Smooth muscle cell of the brain vasculature (primary cell): ENCODE data around the gene CFAP65.

Experiments
- DNase-seq: peaks from one replicate; pipeline ENCODE4 v3.0.0-alpha.2; 2012; ENCODE audit warnings: low read depth, low spot score

Gene CFAP65

DNA sequence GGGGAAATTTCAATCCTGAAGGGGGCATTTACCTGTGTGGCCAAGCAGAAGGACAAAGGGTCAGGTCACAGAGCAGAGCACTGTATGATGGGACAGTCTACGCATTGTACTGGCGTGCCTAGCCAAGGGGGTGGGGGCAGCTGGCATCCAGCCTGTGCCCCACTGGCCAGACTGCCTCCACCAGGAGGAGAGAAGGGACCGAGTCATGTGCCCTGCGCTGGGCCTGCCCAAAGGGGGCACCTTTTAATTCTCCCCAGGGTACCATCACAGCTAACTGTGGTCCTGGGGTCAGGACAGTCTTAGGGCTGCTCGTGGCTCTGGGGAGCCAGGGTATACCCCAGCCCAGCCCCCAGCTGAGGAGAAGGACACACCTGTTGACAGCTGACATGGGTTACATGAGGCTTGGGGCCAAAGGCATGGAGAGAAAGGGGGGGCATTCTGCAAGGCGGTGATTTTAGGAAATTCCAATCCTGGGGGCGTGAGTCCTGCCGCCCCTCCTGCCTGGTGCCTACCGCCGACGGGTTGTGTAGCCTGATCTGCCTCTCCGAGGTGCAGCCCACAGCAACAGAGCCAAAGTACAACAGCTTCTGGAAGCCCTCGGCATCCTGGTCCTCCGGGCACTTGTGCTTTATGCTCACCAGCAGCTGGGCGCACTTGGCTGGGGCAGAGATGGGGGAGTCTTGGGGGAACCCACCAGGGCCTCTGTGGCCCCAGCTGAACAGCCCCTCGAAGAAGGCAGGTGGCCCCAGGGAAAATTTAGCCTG is 11.0 kb downstream of the CFAP65 start:
- DNase-seq: no peak

DNA sequence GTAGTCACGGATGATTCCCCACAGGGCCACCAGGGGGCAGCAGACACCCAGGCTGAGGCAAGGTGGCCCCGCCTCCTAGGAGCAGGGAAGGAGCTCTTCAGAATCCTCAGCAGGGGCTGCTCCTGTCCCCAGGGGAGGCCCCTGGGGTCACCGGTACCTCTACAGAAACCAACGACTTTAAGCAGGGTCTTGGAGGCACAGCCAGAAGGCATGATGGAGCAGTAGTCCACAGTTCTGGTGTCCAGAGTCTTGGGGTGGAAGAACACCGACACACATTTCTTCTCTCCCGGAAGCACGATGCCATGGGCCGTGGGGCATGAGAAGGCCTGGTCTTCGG is 11.5 kb downstream of the CFAP65 start:
- peak; percentile 36 for DNase-seq

DNA sequence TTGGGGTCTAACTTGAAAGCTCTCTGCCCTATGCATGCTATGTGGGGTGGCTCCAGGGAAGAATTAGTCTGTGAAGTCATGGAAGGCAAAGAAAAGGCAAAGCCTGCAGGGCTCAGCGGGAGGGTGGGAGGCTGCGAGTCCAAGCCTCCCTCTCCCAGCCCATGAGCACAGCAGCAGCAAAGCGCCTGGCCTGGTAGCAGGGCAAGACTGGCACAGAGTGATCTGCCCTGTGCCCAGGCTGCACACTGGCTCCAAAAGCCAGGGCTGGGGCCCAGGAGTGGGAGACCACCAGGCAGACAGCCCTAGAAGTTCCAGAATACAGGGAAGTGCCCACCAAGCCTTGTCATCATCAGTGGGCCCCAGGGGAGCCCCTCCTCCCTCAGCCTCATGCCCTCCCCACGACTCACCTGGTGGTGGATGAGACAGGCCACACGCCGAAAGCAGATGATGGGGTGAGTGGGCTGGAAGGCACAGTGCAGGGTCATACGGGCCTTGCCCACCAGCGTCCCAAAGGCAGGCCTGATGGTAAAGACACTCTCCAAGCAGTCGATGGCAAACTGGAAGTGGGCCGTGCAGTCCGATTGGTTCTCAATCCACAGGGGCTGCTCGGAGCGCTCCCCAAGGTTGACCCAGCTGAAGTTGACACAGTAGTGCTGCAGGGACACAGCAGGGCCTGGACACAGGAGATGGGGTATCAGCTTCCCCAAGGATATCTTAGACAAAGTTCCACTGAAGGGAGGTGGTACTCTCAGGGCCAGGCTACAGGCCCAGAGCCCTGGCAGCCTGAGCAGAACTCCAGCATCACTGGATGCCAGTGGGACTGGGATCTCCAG is 12.1 kb downstream of the CFAP65 start:
- DNase-seq: no peak

DNA sequence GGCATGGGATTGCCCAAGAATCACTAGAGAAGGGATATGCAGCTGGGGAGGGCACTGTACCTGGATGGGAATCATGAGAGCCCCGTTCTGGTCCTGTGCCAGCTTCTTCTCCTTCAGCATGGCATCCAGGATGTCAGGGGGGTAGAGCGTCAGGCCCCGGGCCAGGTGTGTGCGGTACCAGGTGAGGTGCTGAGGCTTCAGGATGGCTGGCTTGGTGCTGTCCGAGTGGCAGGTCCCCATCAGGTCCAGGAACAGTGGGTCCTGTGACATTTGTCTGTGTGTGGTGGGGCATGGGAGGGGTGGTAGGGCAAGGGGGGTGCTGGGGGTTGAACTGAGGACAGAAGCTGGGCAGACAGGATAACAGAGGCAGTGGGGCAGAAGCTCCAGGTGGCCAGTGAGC is 13.2 kb downstream of the CFAP65 start:
- no peak for DNase-seq

DNA sequence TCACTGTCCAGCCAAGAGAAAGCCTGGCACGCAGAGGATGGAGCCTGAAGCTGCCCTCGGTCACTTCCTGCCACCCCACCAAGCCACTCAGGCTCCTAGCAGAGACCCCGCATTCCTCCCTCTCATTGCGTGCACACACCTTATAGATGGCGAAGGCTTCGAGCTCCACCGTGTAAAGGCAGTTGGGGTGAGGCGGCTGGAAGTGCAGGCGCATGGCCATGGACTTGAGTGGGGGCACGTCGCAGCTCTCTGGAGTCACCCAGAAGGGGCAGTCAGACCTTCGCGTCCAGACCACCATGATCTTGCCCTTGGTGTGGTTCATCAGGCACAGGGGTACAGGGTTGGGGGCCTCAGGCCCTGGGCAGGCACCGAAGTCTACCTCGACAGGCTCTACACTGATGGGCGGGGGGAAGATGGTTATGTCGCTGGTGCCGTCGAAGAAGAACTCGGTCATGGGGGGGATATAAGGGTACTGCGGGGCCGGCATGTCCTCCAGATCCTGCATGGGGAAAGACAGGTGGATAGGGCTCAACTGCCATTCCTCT is 13.7 kb downstream of the CFAP65 start:
- DNase-seq: no peak

DNA sequence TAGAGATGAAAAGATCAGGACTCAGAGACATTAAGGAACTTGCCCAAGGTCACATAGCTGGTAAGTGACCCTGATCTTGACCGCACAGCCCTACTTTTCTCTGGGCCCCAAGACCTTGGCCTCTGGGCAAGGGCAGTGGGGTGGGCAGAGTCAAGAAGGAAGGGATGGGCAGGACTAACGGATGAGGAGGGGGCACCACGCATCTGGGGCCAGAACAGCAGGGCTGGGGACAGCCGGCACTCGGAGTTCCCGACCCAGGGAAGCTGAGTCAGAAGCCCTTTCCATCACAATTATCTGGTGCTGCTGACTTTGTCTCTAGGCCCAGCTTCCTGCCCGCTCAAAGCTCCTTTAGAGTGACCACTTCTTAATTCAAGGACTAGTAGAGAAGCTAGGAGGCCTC is 14.4 kb downstream of the CFAP65 start:
- DNase-seq: no peak

DNA sequence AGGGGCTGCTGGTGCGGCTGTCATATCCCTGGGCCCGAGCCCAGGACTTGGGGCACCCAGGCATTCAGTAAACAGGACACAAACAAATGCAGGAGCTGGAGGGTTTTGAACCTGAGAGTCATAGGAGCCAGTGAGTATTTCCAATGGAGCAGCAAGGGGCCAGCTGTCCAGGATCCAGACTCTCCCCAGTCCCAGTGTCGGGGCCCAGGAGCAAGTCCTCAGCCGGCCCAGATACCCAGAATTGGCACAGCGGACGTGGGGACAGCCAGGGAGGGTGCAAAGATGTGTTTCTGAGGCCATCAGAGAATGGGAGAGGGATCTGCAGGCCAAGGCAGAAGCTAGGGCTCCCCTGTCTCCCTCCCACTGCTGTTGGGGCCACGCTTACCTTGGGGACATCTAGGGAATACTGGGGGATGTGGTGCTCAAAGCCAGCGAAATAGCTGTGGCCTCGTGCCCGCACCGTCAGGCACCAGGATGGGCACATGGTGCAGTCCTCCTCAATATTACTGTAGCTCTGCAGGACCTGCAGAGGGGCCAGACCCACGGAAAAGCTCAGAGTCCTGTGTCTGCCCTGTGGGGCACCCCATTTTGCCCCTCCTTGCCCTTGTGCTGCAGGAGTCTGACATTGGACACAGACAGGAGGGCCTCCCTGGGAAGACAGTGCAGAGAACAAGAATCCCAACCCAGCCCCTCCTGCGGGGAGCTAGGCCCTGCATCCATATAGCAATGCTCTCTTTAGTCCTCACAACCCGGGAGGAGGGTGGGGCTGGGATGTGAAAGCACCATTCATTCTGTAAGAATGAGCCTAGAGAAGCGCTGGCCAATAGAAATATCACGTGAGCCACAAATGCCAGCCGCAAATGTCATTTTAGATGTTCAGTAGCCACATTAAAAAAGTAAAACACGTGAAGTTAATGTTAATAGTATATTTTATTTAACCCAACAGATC is 15.4 kb downstream of the CFAP65 start:
- DNase-seq: no peak

DNA sequence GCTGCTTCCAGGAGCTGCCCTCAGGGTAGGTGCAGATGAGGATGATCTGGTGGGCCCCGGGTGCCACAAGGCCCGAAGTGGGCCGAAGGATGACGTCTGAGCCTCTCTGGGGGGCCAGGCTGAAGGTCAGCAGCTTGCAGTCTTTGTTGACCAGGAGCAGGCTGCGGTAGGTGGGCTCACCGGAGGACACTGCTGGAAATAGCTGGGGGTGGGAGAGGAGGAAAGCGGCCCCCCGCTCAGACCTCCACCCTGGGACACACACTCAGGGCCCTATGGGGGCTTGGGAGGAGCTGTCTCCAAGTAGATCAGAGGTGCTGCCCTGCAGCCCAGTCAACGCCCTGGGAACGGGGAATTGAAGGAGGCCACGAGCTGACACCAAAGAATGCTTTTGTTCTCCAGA is 17.3 kb downstream of the CFAP65 start:
- no peak for DNase-seq

DNA sequence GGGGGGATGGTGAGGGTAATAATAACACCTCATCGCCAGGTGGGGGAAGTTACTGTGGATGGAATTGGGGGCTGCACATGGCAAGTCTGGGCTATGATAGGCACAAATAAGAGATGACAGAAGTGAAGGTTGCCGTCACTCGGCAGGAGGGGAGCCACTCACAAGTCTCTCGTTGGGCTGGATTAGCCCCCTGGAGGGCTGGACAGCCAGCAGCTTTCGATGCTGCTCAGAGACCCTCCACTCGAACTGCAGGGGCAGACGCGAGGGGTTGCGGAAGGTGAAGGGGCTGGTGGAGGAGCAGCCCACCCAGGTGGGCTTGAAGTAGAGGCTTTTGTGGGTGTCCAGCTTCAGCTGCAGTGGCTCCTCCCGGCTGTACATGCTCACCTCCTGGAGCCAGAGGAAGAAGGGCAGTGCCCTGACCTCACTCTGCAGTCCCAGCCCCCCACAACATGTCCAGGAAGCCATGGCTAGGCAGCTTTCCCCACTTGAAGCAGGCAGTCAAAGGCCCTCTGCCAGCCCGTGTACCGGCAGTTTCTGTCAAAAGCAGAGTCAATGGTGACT is 18.2 kb downstream of the CFAP65 start:
- no peak for DNase-seq

DNA sequence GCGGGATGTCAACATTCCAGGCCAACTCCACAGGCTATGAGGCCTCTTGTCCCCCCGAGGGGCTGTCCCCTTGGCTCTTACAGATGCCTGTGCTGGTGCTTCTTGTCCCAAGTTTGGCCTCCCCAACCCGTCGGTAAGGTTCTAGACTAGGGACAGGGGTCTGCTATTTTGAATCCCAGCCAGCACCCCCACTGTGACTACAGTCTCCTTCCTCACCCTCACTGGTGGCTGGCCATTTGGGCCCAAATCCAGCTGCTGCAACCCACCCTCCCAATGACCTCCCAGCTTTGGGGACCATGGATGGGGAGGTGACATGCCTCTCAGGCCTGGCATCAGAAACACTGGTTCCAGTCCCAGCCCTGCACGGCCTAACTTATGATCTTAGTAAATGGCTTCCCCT is 18.7 kb downstream of the CFAP65 start:
- no peak for DNase-seq

DNA sequence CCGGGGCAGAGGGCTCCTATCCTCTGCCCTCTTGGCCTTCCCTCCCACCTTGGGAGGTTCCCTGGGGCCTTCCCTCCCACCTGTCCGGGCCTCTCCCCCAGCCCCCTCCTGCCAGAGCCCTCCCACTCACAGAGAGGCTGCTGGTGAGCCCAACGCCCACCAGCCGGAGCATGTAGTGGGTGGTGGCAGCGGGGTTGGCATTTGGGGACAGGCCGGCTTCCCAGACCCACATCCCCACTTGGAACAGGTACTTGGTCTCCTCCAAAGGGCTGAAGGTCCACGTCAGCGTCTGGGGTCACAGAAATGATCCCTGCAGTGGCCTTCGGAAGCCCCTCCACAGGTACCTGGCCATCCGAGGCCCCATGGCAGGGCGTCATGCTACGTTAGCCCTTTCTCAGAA is 19.3 kb downstream of the CFAP65 start:
- no peak for DNase-seq

DNA sequence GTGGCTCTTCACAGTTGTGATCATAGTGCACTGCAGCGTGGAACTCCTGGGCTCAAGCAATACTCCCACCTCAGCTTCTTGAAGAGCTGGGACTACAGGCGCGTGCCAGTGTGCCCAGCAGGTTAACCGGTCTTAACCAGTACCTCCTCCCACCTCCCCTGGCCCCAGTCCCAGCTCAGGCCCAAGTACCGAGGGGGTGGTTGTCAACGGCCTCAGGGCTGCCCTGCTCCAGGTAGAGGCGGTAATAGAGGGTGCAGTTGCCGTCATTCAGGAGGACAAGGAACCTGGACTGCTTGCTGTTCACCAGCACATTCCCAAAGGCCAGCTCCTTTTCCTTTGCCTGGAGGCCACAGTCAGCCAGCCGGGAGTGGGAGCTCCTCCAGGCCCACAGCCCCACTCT is 19.7 kb downstream of the CFAP65 start:
- no peak for DNase-seq

DNA sequence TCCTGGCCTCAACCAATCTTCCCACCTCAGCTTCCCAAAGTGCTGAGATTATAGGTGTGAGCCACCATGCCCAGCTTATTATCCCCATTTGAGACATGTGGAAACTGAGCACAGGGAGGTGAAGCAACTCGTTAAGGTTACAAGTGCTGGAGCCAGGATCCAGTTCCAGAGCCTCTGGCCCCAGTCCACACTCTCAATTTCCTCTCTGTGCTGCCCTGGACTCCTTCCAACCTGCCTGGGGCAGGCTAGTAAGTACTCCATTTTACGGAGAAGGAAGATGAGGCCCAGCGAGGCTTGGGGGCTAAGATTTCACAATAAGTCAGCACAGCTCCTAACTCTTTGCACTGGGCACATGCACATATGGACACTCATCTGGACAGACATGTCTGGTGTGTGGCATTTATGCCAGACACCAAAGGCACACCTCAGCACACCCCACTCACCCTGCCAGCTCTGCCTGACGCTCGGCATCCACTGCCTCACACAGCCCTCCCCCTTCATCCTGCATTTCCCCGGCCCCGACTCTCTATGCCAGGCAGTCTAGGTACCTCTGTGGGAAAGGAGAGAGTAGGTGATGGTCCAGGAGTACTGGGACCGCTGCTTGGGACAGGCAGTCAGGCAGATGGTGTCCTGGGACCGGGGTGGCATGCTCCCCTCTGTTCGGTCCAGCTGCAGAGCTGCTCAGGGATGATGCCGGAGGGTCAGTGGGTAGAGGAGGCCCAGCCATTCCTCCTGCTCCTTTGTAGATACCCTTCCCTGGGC is 20.5 kb downstream of the CFAP65 start:
- DNase-seq: no peak

DNA sequence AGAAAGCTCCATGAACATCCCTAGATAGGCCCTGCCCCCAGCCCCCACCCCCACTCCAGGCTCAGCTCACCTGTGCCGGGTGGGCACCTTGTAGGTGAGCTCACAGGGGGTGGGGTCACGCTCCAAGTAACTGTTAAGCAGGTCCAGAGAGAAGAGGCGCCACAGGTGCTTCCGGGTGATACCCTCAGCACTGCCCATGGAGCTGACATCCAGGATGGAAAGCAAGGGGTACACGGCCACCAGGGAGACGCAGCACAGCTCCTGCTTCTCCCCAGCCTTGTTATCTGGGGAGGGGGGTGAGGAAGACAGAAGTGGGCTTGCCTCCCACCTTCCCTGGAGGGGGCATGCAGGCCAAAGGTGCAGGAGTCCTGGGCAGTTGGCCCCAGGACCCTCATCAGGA is 21.9 kb downstream of the CFAP65 start:
- no peak for DNase-seq

DNA sequence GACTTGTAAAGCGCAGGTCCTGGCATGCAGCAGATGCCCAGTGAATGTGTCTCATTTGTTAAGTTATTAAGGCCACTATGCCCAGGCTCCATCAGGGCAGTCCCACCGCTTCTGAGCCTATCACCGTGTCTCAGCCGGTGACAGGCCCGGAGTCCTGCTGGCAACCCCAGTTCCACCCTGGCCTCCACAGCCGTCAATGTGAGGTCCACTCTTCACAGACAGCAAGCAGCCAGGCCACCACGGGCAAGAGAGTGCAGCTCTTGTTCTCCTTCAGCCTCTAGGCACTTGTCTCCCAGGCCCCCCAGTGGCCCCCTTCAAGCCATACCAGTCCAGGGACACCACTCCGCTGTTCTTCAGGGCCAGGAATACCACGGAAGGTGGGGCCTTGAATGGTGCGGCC is 22.6 kb downstream of the CFAP65 start:
- DNase-seq: no peak

DNA sequence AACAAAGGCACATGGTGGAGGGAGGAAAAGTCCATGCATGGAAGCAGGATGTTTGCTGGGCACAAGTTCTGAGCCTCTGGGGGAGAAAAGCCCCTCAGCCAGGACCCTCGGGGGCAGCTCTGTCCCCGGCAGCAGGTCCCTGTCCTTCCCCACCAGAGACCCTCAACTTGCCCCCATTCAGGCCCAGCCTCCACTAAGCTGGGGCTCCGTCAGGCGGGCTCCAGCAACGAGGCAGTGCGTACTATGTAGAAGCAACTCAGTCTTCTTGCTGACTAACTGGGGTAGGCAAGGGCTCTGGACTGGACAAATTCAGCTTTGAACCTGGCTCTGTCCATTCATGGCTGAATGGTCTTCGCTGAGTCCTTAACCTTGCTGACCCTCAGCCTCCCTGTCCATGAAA is 23.0 kb downstream of the CFAP65 start:
- DNase-seq: no peak

DNA sequence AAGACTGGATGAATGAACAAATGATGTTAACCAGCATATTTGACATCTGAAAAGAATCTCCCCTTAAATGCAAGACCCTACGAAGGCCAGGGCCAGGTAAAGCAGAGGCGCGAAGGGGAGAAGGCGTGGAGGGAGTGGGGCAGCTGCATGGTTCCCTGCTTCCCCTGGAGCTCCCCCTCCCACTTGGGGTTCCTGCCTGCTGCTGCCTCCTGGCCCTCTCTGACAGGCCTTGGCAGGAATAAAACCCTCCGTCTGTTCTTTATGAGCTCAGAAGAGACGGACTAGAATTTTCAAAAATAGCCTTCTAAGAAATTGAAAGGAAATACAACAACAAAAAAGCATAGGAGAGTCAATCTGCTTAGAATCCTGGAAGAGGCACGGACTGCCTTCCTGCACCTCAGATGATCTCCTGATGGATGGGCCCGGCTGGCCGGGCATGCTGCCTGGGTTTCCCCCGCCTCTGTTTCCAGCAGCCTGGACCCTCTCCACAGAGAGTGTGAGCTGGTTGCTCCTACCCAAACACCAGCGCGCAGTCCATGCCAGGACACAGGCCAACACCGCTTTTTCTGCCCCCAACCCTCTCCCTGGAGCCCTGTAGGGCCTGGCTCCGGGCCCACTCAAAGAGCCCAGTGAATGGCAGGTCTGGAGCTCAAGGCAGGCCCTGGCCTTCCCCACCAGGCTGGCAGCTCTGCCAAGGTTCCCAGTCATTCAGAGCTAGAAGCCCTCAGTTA is 23.9 kb downstream of the CFAP65 start:
- no peak for DNase-seq

DNA sequence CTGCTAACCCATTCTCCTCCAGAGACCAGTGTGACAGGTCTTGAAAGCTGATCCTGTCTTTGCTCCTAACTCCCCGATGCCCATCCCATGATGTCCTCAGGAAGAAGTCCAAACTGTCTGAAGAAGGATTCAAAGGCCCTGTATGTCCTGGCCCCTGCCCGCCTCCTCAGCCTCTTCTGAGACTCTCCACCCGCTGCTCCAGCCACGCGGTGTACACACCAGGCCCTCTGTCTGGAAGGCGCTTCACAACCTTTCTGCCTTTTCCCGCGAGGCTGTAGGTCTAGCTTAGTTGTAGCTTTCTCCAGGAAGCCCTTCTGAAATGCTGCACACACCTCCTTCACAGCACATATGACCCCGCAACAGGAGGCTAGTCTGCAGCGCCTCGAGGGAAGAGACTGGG is 24.6 kb downstream of the CFAP65 start:
- DNase-seq: no peak

DNA sequence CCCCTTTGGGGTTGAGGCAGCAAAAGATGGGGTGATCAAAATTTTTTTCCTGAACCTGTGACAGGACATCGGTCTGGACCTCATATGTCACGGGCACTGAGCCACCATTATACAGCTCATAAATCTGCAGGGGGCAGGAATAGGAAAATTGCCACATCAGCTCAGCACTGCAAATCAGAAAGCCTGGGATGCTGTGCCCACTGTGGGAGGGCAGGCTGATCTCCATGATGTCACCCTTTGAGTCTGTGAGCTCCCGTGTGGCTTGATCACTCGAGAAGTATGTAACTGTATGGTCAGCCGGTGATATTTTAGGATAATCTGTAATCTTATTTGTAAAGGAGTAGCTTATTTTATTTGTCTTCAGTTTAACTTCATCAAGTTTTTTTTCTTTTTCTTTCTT is 30.4 kb downstream of the CFAP65 start:
- DNase-seq: no peak

DNA sequence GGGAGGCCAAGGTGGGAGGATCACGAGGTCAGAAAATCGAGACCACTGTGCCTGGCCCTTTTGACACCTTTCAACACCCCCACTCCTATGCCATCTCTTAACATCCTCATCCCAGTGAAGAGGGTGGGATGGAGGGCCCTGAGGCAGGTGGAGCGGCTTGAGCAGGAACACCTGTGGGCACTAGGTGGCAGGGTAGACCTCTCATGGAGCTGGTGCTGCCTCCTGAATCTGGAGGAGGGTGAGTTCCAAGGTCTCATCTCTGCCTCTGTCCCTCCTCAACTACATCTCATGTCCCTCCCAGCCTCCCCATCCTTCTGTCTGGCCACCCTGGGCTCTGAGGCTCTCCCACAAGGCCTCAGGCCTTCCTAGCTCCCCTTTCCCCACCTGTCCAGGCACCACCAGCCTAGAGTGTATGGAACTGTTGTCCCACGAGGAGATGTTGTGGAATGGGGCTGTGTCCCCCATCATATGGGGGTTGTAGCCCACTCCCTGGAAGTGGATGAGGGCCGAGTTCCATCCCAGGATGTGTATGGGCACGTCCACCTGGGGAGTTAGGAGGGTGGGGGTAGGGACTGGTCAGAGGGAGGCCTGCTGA is 31.1 kb downstream of the CFAP65 start:
- DNase-seq: no peak
